GM06990 (cell line): Measurements from ENCODE around the gene TMEM178B.

Source experiments
- DNase-seq: peaks from one replicate; pipeline ENCODE4 v3.0.0-alpha.2; 2011; ENCODE audit not compliant: insufficient read length; ENCODE audit errors: extremely low read depth
- H3K27me3 ChIP-seq: replicated peaks from 2 replicates; pipeline ENCODE4 v1.6.0; 2011; ENCODE audit warnings: low read length; ENCODE audit not compliant: control insufficient read depth, insufficient read depth
- H3K36me3 ChIP-seq: 2 replicates; pipeline ENCODE4 v1.5.1; 2011; ENCODE audit warnings: low read length; ENCODE audit not compliant: control insufficient read depth, insufficient read depth
- H3K4me3 ChIP-seq: replicated peaks from 2 replicates; pipeline ENCODE4 v1.5.1; 2011; ENCODE audit warnings: low read depth, mild to moderate bottlenecking, control low read depth, low read length
- CTCF ChIP-seq: IDR thresholded peaks from 2 replicates; pipeline ENCODE4 v1.5.1; 2011; ENCODE audit warnings: low read length, control low read depth, mild to moderate bottlenecking, inconsistent platforms; ENCODE audit not compliant: insufficient read depth, poor library complexity, severe bottlenecking

TMEM178B gene

GRCh38 chr7:141158561-141158960 lies 84.7 kb downstream of the TMEM178B start:
- no peak overlapping the region for H3K4me3 ChIP-seq
- H3K36me3 ChIP-seq: no peaks in the 10 kb centered on the region
- peak; percentile 9 for DNase-seq
- H3K27me3 ChIP-seq: no peaks in the 10 kb centered on the region
- no peak for TF ChIP-seq CTCF

- H3K36me3 ChIP-seq: no peaks in the 10 kb centered on the region
- no peaks in the 10 kb centered on the region for H3K27me3 ChIP-seq
- DNase-seq: no peak
- no peak for TF ChIP-seq CTCF
- H3K4me3 ChIP-seq: no peak overlapping the region
These were observed 86.5 kb downstream of the TMEM178B start for GRCh38 chr7:141160246-141160860.

- no peaks in the 10 kb centered on the region for H3K36me3 ChIP-seq
- H3K27me3 ChIP-seq: no peaks in the 10 kb centered on the region; the same call in 1 of the 2 replicates
- DNase-seq: no peak
- no peak for TF ChIP-seq CTCF
- no peak overlapping the region for H3K4me3 ChIP-seq
These were observed 88.0 kb downstream of the TMEM178B start for GRCh38 chr7:141161550-141162535.

DNA sequence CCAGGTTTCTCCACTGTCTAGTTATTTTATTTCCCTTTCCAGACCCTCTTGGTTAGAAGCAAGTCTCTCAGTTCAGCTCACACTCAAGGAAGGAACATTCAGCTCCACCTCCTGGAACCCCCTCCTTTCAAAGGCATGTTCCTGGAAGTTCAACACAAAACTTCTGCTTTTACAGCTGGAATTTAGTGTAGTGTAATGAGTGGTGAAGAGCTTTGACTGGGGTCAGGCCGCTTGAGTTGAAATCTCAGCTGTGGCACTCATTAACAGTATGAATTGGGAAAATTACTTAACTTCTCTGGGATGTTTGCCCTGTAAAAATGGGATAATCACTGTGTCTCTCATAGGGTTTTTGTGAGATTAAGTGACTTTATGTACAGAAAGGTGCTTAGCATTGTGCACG lies 91.7 kb downstream of the TMEM178B start:
- no peak for TF ChIP-seq CTCF
- H3K27me3 ChIP-seq: no peaks in the 10 kb centered on the region; the same call in 1 of the 2 replicates
- H3K36me3 ChIP-seq: no peaks in the 10 kb centered on the region
- H3K4me3 ChIP-seq: no peak overlapping the region
- DNase-seq: no peak

- no peak for DNase-seq
- TF ChIP-seq CTCF: no peak
- Histone ChIP-seq H3K4me3 (no peak overlapping the region), H3K36me3 (no peaks in the 10 kb centered on the region), H3K27me3 (no peaks in the 10 kb centered on the region; the same call in 1 of the 2 replicates)
These were observed 93.1 kb downstream of the TMEM178B start for GRCh38 chr7:141166926-141167325.
